KOPT-K1 (cell line): ENCODE data around the gene RAC3.

ENCODE experiments used
- H3K27ac ChIP-seq: fragments of 200-600 bp; sonication (generic); 2 replicates; pipeline ENCODE4 v1.5.1; 2016; ENCODE audit warnings: antibody characterized with exemption, mild to moderate bottlenecking, low read depth, low read length; ENCODE audit not compliant: poor library complexity, severe bottlenecking
- H3K36me3 ChIP-seq: fragments of 200-600 bp; sonication (generic); 2 replicates; pipeline ENCODE4 v1.5.1; 2017; ENCODE audit warnings: antibody characterized with exemption, mild to moderate bottlenecking, low read length, moderate library complexity; ENCODE audit not compliant: insufficient read depth
- H3K9me3 ChIP-seq: fragments of 200-600 bp; sonication (generic); 2 replicates; pipeline ENCODE4 v1.5.1; 2017; ENCODE audit warnings: antibody characterized with exemption, low read length, mild to moderate bottlenecking; ENCODE audit not compliant: insufficient read depth, poor library complexity, severe bottlenecking

RAC3 gene

GRCh38 chr17:82049521-82049971 is 18.1 kb downstream of the RAC3 start:
- Histone ChIP-seq H3K9me3 (no peaks in the 10 kb centered on the region), H3K36me3 (peaks cover 30% of the 10 kb centered on the region), H3K27ac (no peak overlapping the region)

- Histone ChIP-seq H3K9me3 (no peaks in the 10 kb centered on the region), H3K27ac (no peak overlapping the region), H3K36me3 (peaks cover 37% of the 10 kb centered on the region)
Measured at GRCh38 chr17:82050152-82050760, 18.8 kb downstream of the RAC3 start.

GRCh38 chr17:82050761-82051641 is 19.5 kb downstream of the RAC3 start:
- no peaks in the 10 kb centered on the region for H3K9me3 ChIP-seq
- H3K36me3 ChIP-seq = peaks cover 45% of the 10 kb centered on the region
- H3K27ac ChIP-seq = peak overlapping the region; percentile 65

- peaks cover 55% of the 10 kb centered on the region for H3K36me3 ChIP-seq
- H3K27ac ChIP-seq = peak within 1 kb of the TSS; percentile 65
- no peaks in the 10 kb centered on the region for H3K9me3 ChIP-seq
Measured at GRCh38 chr17:82051776-82052637, 20.5 kb downstream of the RAC3 start, which contains the start of the genes GPS1 and RFNG. TSS of gene GPS1 (plus strand) at chr17:82051898. CDS start at chr17:82051932, 34 bp downstream. TSS of gene RFNG (minus strand) at chr17:82051811. CDS start at chr17:82051766, 45 bp downstream.

- H3K9me3 ChIP-seq = no peaks in the 10 kb centered on the region
- peak overlapping the region; percentile 65 for H3K27ac ChIP-seq
Measured at GRCh38 chr17:82052638-82053059, 21.2 kb downstream of the RAC3 start.

GRCh38 chr17:82053130-82053529 is 21.7 kb downstream of the RAC3 start:
- H3K27ac ChIP-seq = no peak overlapping the region
- peaks cover 59% of the 10 kb centered on the region for H3K36me3 ChIP-seq
- no peaks in the 10 kb centered on the region for H3K9me3 ChIP-seq

More at GRCh38 chr17:82052638-82053059, 21.2 kb downstream of the RAC3 start:
- peaks cover 56% of the 10 kb centered on the region for H3K36me3 ChIP-seq

- Histone ChIP-seq H3K36me3 (peaks cover 61% of the 10 kb centered on the region), H3K27ac (no peak overlapping the region), H3K9me3 (no peaks in the 10 kb centered on the region)
Measured at GRCh38 chr17:82053556-82054263, 22.2 kb downstream of the RAC3 start.

- Histone ChIP-seq H3K27ac (no peak overlapping the region), H3K36me3 (peaks cover 65% of the 10 kb centered on the region), H3K9me3 (no peaks in the 10 kb centered on the region)
Measured at GRCh38 chr17:82054351-82055022, 23.0 kb downstream of the RAC3 start.

- H3K36me3 ChIP-seq = peaks cover 70% of the 10 kb centered on the region
Measured at GRCh38 chr17:82055023-82055964, 23.8 kb downstream of the RAC3 start.

GRCh38 chr17:82055965-82056728 is 24.7 kb downstream of the RAC3 start:
- Histone ChIP-seq H3K9me3 (no peaks in the 10 kb centered on the region), H3K27ac (no peak overlapping the region), H3K36me3 (peaks cover 79% of the 10 kb centered on the region)

More at GRCh38 chr17:82055023-82055964, 23.8 kb downstream of the RAC3 start:
- Histone ChIP-seq H3K27ac (no peak overlapping the region), H3K9me3 (no peaks in the 10 kb centered on the region)

GRCh38 chr17:82056729-82057621 is 25.5 kb downstream of the RAC3 start:
- Histone ChIP-seq H3K36me3 (peaks cover 86% of the 10 kb centered on the region), H3K27ac (no peak overlapping the region), H3K9me3 (no peaks in the 10 kb centered on the region)
